ENCODE data around the gene ATAD1. TPM values are rescaled to one million over a fixed set of nuclear protein-coding genes. Genes with fewer than 3 reads are reported as not detected.

Gene ATAD1
- total and polyA plus RNA-seq, 9 donors, result 21.5 to 51.0 (median 39.1) TPM

DNA sequence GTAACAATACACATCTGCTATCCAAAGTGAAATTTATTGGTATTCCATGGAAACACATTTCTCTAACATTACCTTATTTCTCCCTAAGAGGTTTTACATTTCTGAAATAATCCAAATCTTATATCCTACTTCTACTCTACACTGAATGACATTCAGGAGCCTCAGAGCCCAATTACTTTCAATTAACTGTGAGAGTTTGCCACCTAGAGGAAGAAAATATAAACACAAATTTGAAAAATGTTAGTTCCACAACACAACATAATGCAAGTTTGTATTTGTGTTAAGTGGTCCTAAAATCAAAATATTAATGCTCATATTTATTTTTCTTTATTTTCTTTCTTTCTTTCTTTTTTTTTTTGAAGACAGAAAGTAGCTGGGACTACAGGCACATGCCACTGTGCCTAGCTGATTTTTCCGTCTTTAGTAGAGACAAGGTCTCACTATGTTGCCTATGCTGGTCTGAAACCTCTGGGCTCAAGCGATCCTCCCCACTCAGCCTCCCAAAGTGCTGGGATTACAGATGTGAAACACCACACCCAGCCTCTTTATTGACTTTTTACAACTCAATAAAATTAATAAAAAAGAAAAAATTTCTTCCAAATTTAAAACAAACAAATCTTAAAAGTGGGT, 46.0 kb downstream of the ATAD1 start:
- TF ChIP-seq POLR2A (IDR thresholded peaks at IDR 0.05) (no peak), EP300 (IDR thresholded peaks at IDR 0.05) (no peak)
- TF ChIP-seq, protein P1, sequence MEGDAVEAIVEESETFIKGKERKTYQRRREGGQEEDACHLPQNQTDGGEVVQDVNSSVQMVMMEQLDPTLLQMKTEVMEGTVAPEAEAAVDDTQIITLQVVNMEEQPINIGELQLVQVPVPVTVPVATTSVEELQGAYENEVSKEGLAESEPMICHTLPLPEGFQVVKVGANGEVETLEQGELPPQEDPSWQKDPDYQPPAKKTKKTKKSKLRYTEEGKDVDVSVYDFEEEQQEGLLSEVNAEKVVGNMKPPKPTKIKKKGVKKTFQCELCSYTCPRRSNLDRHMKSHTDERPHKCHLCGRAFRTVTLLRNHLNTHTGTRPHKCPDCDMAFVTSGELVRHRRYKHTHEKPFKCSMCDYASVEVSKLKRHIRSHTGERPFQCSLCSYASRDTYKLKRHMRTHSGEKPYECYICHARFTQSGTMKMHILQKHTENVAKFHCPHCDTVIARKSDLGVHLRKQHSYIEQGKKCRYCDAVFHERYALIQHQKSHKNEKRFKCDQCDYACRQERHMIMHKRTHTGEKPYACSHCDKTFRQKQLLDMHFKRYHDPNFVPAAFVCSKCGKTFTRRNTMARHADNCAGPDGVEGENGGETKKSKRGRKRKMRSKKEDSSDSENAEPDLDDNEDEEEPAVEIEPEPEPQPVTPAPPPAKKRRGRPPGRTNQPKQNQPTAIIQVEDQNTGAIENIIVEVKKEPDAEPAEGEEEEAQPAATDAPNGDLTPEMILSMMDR (IDR thresholded peaks at IDR 0.05), result peak; percentile 24 to 53 (median 28)
- 80 to 94% (median 92%) methylated on average over 2 of the region's 2 CpGs for WGBS, 3 donors
- no peak for DNase-seq
- Histone ChIP-seq H3K27me3 (no peaks in the 10 kb centered on the region), H3K27ac (no peak overlapping the region), H3K9me3 (no peaks in the 10 kb centered on the region), H3K36me3 (no peaks in the 10 kb centered on the region), H3K4me3 (no peak overlapping the region), H3K4me1 (ENCODE audit: insufficient read depth) (no peaks in the 10 kb centered on the region)
- intact Hi-C loops (cut with DNase I), result no loop called here

DNA sequence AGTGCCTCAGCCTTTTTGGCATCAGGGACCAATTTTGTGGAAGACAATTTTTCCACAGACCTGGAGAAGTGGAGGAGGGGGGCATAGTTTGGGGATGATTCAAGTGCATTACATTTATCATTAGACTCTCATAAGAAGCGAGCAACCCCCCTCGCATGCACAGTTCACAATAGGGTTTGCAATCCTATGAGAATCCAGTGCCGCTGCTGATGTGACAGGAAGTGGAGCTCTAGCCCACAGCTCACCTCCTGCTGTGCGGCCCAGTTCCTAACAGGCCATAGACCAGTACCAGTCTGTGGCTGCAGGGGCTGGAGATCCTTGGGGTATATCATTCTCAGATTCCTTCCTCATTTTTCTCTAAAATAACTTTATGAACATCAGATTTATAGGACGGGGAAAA, 50.8 kb downstream of the ATAD1 start:
- intact Hi-C loops (cut with DNase I), result no loop called here
- H3K9me3 ChIP-seq, result no peaks in the 10 kb centered on the region
- H3K4me1 ChIP-seq (ENCODE audit: insufficient read depth), result no peaks in the 10 kb centered on the region
- no peaks in the 10 kb centered on the region for H3K36me3 ChIP-seq
- 94 to 96% (median 94%) methylated on average over 5 of the region's 5 CpGs for WGBS, 3 donors
- H3K4me3 ChIP-seq, result no peak overlapping the region
- TF ChIP-seq EP300 (IDR thresholded peaks at IDR 0.05) (no peak), POLR2A (IDR thresholded peaks at IDR 0.05) (no peak)
- TF ChIP-seq, protein P1 (IDR thresholded peaks at IDR 0.05), result no peak
- H3K27ac ChIP-seq, result no peak overlapping the region
- no peak for DNase-seq
- H3K27me3 ChIP-seq, result no peaks in the 10 kb centered on the region

DNA sequence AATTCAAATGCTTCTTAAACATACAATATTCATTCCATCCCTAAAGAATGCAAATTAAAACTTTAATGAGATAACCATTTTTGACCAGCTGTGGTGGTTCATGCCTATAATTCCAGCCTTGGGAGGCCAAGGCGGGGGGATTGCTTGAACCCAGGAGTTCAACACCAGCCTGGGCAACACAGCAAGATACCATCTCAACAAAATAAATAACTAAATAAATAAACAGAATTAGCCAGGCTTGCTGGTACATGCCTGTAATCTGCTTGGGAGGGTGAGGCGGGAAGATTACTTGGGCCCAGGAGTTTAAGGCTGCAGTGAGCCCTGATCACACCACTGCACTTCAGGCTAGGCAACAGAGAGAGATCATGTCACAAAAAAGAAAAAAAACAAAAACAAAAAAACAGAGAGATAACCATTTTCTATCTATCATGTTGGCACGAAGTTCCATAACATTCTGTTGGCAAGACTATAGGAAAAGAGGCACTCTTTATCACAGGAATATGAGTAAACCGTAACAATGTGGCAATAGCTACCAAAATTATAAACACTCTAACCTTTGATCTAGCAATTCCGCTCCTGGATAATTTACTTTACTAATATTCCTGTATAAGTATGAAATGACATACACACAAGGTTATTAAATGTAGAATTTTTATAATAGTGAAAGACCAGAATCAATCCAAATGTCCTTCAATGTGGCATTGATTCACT, 52.2 kb downstream of the ATAD1 start:
- no peaks in the 10 kb centered on the region for H3K36me3 ChIP-seq
- no peaks in the 10 kb centered on the region for H3K9me3 ChIP-seq
- H3K27me3 ChIP-seq, result no peaks in the 10 kb centered on the region
- H3K27ac ChIP-seq, result no peak overlapping the region
- H3K4me3 ChIP-seq, result no peak overlapping the region
- no peak for DNase-seq
- intact Hi-C loops (cut with DNase I), result no loop called here
- no peak for TF ChIP-seq POLR2A (IDR thresholded peaks at IDR 0.05)
- no peak for TF ChIP-seq EP300 (IDR thresholded peaks at IDR 0.05)
- TF ChIP-seq, protein P1 (IDR thresholded peaks at IDR 0.05), result no peak
- 84 to 96% (median 86%) methylated on average over 5 of the region's 5 CpGs for WGBS, 3 donors
- no peaks in the 10 kb centered on the region for H3K4me1 ChIP-seq (ENCODE audit: insufficient read depth)

DNA sequence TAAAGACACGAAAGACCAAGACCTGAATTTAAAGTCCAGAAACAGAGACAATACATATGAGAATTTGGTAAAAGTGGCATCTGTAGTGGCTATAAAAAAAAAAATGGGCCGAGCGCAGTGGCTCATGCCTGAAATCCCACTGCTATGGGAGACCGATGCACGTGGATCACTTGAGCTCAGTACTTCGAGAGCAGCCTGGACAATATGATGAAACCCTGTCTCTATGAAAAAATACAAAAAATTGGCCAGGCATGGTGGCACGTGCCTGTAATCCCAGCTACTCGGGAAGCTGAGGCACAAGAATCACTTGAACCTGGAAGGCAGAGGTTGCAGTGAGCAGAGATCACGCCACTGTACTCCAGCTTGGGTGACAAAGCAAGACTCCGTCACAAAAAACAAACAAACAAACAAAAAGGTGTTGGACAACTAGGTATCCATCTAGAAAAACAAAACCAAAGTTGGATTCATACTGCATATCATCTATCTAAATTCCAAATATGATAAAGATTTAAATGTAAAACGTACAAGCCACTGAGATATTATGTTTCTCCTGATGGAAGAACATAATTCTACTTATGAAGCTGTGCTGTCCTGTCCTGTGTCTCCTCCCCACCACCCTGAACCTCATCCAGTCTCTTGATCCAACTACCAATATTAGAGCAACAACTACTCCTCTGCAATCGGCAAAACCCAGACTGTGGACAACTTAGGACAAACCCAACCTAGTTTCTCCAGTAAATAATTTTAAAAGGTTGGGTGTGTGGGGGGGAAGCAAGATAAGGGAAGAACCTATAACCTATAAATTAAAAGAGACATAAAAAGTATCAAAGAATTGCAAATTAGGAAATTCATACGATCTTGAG, 53.7 kb downstream of the ATAD1 start:
- Histone ChIP-seq H3K36me3 (no peaks in the 10 kb centered on the region), H3K27ac (no peak overlapping the region), H3K9me3 (no peaks in the 10 kb centered on the region), H3K27me3 (no peaks in the 10 kb centered on the region), H3K4me1 (ENCODE audit: insufficient read depth) (no peaks in the 10 kb centered on the region), H3K4me3 (no peak overlapping the region)
- TF ChIP-seq EP300 (IDR thresholded peaks at IDR 0.05) (no peak), POLR2A (IDR thresholded peaks at IDR 0.05) (no peak)
- TF ChIP-seq, protein P1 (IDR thresholded peaks at IDR 0.05), result no peak
- no peak for DNase-seq
- 87 to 91% (median 89%) methylated on average over 13 of the region's 13 CpGs for WGBS, 3 donors
- intact Hi-C loops (cut with DNase I), result no loop called here
